K562 (cell line): ENCODE results near the gene IL18RAP. TPM values are rescaled to one million over a fixed set of nuclear protein-coding genes. Genes with fewer than 3 reads are reported as not detected.
A peak's percentile ranks its signal among the peaks of the same experiment; 100 is the strongest.

Experiments
- CBFA2T3 ChIP-seq: fragments of 450-650 bp; IDR thresholded peaks from 2 replicates; pipeline ENCODE4 v1.6.1; 2017
- HNRNPL ChIP-seq: fragments of 200-400 bp; formaldehyde crosslinking; IDR thresholded peaks from 2 replicates; pipeline ENCODE4 v1.6.1; 2017; ENCODE audit warnings: low read depth, mild to moderate bottlenecking, low read length
- HNRNPLL ChIP-seq: fragments of 200-400 bp; formaldehyde crosslinking; IDR thresholded peaks from 2 replicates; pipeline ENCODE4 v1.6.1; 2017; ENCODE audit warnings: low read length, low read depth, mild to moderate bottlenecking; ENCODE audit not compliant: poor library complexity, severe bottlenecking
- LCOR ChIP-seq: sonication (generic); formaldehyde crosslinking; IDR thresholded peaks from 2 replicates; pipeline ENCODE4 v1.8.0; 2022; ENCODE audit warnings: mild to moderate bottlenecking, missing genetic modification reagents
- MED1 ChIP-seq: sonication (generic); formaldehyde crosslinking; IDR thresholded peaks from 2 replicates; pipeline ENCODE4 v1.8.1; 2023; ENCODE audit warnings: missing genetic modification reagents, borderline replicate concordance
- MIER1 ChIP-seq: fragments of 450-650 bp; IDR thresholded peaks from 2 replicates; pipeline ENCODE4 v1.6.1; 2016; ENCODE audit warnings: antibody characterized with exemption, mild to moderate bottlenecking, low read depth
- MTA1 ChIP-seq: fragments of 450-650 bp; IDR thresholded peaks from 2 replicates; pipeline ENCODE4 v1.6.1; 2017; ENCODE audit warnings: borderline replicate concordance
- NCOA2 ChIP-seq, 2 experiments: fragments of 450-650 bp; IDR thresholded peaks; 2 replicates each; pipeline ENCODE4 v1.6.1; 2018; ENCODE audit warnings: mild to moderate bottlenecking in 2 of 2, moderate library complexity in 1 of 2; ENCODE audit not compliant: partially characterized antibody in 2 of 2
- NELFE ChIP-seq: IDR thresholded peaks from 2 replicates; pipeline ENCODE4 v1.6.1; 2011; ENCODE audit warnings: mild to moderate bottlenecking; ENCODE audit not compliant: insufficient read depth, insufficient read length
- PCBP1 ChIP-seq: fragments of 200-400 bp; formaldehyde crosslinking; IDR thresholded peaks from 2 replicates; pipeline ENCODE4 v1.6.1; 2018; ENCODE audit warnings: mild to moderate bottlenecking, low read depth, low read length; ENCODE audit not compliant: poor library complexity, severe bottlenecking
- PHF21A ChIP-seq: fragments of 450-650 bp; IDR thresholded peaks from 2 replicates; pipeline ENCODE4 v1.6.1; 2017; ENCODE audit warnings: low read depth, borderline replicate concordance
- PHF8 ChIP-seq: fragments of 200-600 bp; sonication (generic); IDR thresholded peaks from 2 replicates; pipeline ENCODE4 v1.6.1; 2012; ENCODE audit warnings: mixed run types, mild to moderate bottlenecking, inconsistent platforms, low read length, moderate library complexity, borderline replicate concordance
- PML ChIP-seq: IDR thresholded peaks from 2 replicates; pipeline ENCODE4 v1.6.1; 2012; ENCODE audit warnings: low read length, inconsistent platforms
- POLR3A ChIP-seq: IDR thresholded peaks from 2 replicates; pipeline ENCODE4 v1.6.1; 2011; ENCODE audit warnings: borderline replicate concordance, mild to moderate bottlenecking, moderate library complexity; ENCODE audit not compliant: insufficient read length, insufficient read depth; ENCODE audit errors: extremely low read depth
- RFX5 ChIP-seq: IDR thresholded peaks from 2 replicates; pipeline ENCODE4 v1.6.1; 2011; ENCODE audit warnings: low read depth, mild to moderate bottlenecking, improper control_type of control experiment, low read length
- SMARCA5 ChIP-seq: fragments of 450-650 bp; IDR thresholded peaks from 2 replicates; pipeline ENCODE4 v1.6.1; 2016
- ZBTB1 ChIP-seq: sonication (generic); formaldehyde crosslinking; IDR thresholded peaks from 2 replicates; pipeline ENCODE4 v1.8.1; 2023; ENCODE audit warnings: missing genetic modification reagents, low read depth, mild to moderate bottlenecking, borderline replicate concordance
- ZNF12 ChIP-seq: sonication (generic); formaldehyde crosslinking; IDR thresholded peaks from 2 replicates; pipeline ENCODE4 v1.4.0; 2020; ENCODE audit warnings: mild to moderate bottlenecking, missing genetic modification reagents
- ZNF584 ChIP-seq: fragments of 200-800 bp; sonication (Bioruptor generic); IDR thresholded peaks from 2 replicates; pipeline ENCODE4 v1.6.1; 2016; ENCODE audit warnings: low read depth, mild to moderate bottlenecking, missing genetic modification characterization, missing compliant biosample characterization
- polyA plus RNA-seq, 8 experiments: library from polyadenylated mRNA; depleted of rRNA in 4 of 8; stranded (reverse) in 5 of 8; unstranded in 3 of 8; fragments of >200 nt; fragmentation: Nextera tagmentation in 2 of 8; fragmentation: Illumina TruSeq in 1 of 8; extraction: Ambion mirVana in 2 of 8; extraction: Trizol in 1 of 8; gene quantifications; 2 replicates each; pipeline versions ENCODE4 v1.2.1 to v1.2.3, GENCODE V29; 2011 to 2014; ENCODE audit warnings: inconsistent platforms in 1 of 8, missing spikeins in 1 of 8
- total RNA-seq, 7 experiments: library from RNA; depleted of rRNA in 6 of 7; stranded (reverse); fragments of >200 nt in 6 of 7; fragmentation: Illumina TruSeq in 2 of 7; extraction: Trizol in 2 of 7; gene quantifications; 2 replicates each; pipeline versions ENCODE4 v1.2.1 to v1.2.3, GENCODE V29; 2011 to 2021; ENCODE audit warnings: low replicate concordance in 1 of 7
- TF ChIP-seq, protein P1 (sequence below): sonication (generic); formaldehyde crosslinking; IDR thresholded peaks from 2 replicates; pipeline ENCODE4 v1.8.1; 2022; ENCODE audit warnings: missing genetic modification reagents
- TF ChIP-seq, protein P2 (sequence below): fragments of 450-650 bp; formaldehyde crosslinking; IDR thresholded peaks from 2 replicates; pipeline ENCODE4 v1.4.0; 2020; ENCODE audit warnings: mild to moderate bottlenecking, moderate library complexity
- TF ChIP-seq, protein P3 (sequence below): sonication (generic); formaldehyde crosslinking; IDR thresholded peaks from 2 replicates; pipeline ENCODE4 v1.8.1; 2023; ENCODE audit warnings: mild to moderate bottlenecking, missing genetic modification reagents
- TF ChIP-seq, protein P4 (sequence below): IDR thresholded peaks from 3 replicates; pipeline ENCODE4 v1.6.1; 2011; ENCODE audit warnings: borderline replicate concordance, mild to moderate bottlenecking; ENCODE audit not compliant: insufficient read length, insufficient read depth

IL18RAP gene
- total and polyA plus RNA-seq, 9 of the 15 experiments (the other 6 are each of a cell fraction or from before 2014, with no cell fraction given) = 1.1 to 20.5 (median 5.8) TPM

DNA sequence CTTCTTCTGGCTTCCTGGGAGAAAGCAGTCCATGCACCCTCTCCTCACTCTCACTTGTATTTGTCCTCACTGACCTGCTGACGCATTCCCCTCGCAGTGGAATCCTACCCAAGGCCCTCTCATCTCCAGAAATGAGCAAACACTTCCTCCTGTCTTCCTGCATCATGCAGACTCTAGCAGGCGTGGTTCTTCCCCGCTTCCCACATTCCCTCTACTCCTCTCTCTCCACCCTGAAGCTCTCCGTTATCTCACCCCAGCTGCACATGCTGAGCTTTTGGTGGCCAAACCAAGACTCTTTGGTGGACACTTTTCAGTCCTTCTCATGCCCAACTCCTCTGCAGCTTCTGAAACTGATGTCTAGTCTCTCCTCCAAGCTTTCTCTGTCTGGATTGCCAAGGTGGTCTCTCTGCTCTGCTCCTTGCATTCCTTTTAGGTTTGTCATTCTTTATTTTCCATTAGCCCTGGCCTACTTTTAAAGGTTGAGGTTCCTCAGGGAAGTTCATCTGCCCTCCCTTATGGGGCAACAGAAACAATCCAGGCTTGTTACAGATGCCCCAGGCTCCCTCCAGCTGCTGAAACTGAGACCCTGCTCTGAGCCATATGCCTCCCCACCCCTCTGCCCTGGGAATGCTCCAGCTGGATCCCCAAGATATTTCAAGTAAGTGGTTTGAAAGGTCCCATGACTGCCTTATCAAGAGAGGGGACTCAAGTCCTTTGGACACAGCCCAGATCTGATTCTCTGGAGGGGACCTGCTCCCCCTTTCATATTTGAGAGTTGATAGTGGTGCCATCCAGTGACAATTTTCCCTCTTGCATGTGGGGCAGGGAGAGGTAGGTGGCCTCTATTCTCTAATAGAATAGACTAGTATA, 835 bp upstream of the IL18RAP start (continued):
- TF ChIP-seq POLR3A = no peak
- TF ChIP-seq NCOA2 (IDR thresholded peaks at IDR 0.05; ENCODE audit: partially characterized antibody in 2 of 2) = no peak
- TF ChIP-seq MED1 = no peak
- TF ChIP-seq, protein P1, sequence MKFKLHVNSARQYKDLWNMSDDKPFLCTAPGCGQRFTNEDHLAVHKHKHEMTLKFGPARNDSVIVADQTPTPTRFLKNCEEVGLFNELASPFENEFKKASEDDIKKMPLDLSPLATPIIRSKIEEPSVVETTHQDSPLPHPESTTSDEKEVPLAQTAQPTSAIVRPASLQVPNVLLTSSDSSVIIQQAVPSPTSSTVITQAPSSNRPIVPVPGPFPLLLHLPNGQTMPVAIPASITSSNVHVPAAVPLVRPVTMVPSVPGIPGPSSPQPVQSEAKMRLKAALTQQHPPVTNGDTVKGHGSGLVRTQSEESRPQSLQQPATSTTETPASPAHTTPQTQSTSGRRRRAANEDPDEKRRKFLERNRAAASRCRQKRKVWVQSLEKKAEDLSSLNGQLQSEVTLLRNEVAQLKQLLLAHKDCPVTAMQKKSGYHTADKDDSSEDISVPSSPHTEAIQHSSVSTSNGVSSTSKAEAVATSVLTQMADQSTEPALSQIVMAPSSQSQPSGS (CRISPR knock-in tag) = no peak
- TF ChIP-seq PHF21A = no peak
- TF ChIP-seq RFX5 = no peak
- no peak for TF ChIP-seq ZBTB1 (CRISPR knock-in tag)
- TF ChIP-seq LCOR (CRISPR knock-in tag) = no peak
- no peak for TF ChIP-seq ZNF12 (CRISPR knock-in tag)
- TF ChIP-seq SMARCA5 = no peak
- no peak for TF ChIP-seq PHF8
- peak; percentile 84 for TF ChIP-seq CBFA2T3
- peak; percentile 51; the same call in 1 of the 2 replicates for TF ChIP-seq PML
- no peak for TF ChIP-seq PCBP1
- TF ChIP-seq HNRNPL = no peak
- TF ChIP-seq MTA1 = no peak
- TF ChIP-seq, protein P2, sequence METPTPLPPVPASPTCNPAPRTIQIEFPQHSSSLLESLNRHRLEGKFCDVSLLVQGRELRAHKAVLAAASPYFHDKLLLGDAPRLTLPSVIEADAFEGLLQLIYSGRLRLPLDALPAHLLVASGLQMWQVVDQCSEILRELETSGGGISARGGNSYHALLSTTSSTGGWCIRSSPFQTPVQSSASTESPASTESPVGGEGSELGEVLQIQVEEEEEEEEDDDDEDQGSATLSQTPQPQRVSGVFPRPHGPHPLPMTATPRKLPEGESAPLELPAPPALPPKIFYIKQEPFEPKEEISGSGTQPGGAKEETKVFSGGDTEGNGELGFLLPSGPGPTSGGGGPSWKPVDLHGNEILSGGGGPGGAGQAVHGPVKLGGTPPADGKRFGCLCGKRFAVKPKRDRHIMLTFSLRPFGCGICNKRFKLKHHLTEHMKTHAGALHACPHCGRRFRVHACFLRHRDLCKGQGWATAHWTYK (CRISPR knock-in tag) = peak; percentile 17; the same call in 1 of the 2 replicates
- TF ChIP-seq, protein P3, sequence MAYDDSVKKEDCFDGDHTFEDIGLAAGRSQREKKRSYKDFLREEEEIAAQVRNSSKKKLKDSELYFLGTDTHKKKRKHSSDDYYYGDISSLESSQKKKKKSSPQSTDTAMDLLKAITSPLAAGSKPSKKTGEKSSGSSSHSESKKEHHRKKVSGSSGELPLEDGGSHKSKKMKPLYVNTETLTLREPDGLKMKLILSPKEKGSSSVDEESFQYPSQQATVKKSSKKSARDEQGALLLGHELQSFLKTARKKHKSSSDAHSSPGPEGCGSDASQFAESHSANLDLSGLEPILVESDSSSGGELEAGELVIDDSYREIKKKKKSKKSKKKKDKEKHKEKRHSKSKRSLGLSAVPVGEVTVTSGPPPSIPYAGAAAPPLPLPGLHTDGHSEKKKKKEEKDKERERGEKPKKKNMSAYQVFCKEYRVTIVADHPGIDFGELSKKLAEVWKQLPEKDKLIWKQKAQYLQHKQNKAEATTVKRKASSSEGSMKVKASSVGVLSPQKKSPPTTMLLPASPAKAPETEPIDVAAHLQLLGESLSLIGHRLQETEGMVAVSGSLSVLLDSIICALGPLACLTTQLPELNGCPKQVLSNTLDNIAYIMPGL = no peak
- no peak for TF ChIP-seq MIER1
- TF ChIP-seq HNRNPLL = no peak
- TF ChIP-seq ZNF584 = peak; percentile 74; the same call in 1 of the 2 replicates
- no peak for TF ChIP-seq NELFE
- TF ChIP-seq, protein P4, sequence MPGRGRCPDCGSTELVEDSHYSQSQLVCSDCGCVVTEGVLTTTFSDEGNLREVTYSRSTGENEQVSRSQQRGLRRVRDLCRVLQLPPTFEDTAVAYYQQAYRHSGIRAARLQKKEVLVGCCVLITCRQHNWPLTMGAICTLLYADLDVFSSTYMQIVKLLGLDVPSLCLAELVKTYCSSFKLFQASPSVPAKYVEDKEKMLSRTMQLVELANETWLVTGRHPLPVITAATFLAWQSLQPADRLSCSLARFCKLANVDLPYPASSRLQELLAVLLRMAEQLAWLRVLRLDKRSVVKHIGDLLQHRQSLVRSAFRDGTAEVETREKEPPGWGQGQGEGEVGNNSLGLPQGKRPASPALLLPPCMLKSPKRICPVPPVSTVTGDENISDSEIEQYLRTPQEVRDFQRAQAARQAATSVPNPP = no peak
